HL-60/S4 treated with phorbol 12-myristate 13-acetate at 8.2 ng/mL for 4 days and 3 days (cell line): ENCODE measurements around the gene MAGEB10.
"Not testable (repeated sequence)": the region's sequence is repeated elsewhere in the genome, so short reads cannot be mapped to it uniquely, and the experiment has no call there.

Experiments used
- in situ Hi-C: fragments of 300-500 bp; cut with MboI; formaldehyde crosslinking; loops from 2 replicates; pipeline ENCODE4 v1.15.0; 2022; ENCODE audit warnings: low sequenced_read_pairs

The MAGEB10 gene

GRCh38 chrX:27807690-27808089, at the start of gene MAGEB10:
MAGEB10 (plus strand) TSS chrX:27807990; CDS start chrX:27821307, 13,317 bp downstream.
- in situ Hi-C loops = no loop called here

GRCh38 chrX:27765718-27766117, 42.1 kb upstream of the MAGEB10 start:
- in situ Hi-C loops = no loop called here

- in situ Hi-C loops = no loop called here
These were observed 40.4 kb upstream of the MAGEB10 start for GRCh38 chrX:27767387-27767786.

GRCh38 chrX:27775984-27776383, 31.8 kb upstream of the MAGEB10 start:
- in situ Hi-C loops = no loop called here

- in situ Hi-C loops = no loop called here
These were observed 11.0 kb upstream of the MAGEB10 start for GRCh38 chrX:27796640-27797257.

- in situ Hi-C loops = no loop called here
These were observed 10.2 kb upstream of the MAGEB10 start for GRCh38 chrX:27797575-27797974.

- in situ Hi-C loops = no loop called here
These were observed 436 bp downstream of the MAGEB10 start for GRCh38 chrX:27808226-27808625.

GRCh38 chrX:27808991-27809859, 1.4 kb downstream of the MAGEB10 start:
- in situ Hi-C loops = not testable (repeated sequence)

- in situ Hi-C loops = no loop called here
These were observed 7.4 kb downstream of the MAGEB10 start for GRCh38 chrX:27815209-27815608.

- in situ Hi-C loops = no loop called here
These were observed 16.0 kb downstream of the MAGEB10 start for GRCh38 chrX:27823812-27824211.

- in situ Hi-C loops = no loop called here
These were observed 30.4 kb downstream of the MAGEB10 start for GRCh38 chrX:27838185-27838584.

GRCh38 chrX:27840881-27841280, 33.1 kb downstream of the MAGEB10 start:
- in situ Hi-C loops = no loop called here

GRCh38 chrX:27842859-27843258, 35.1 kb downstream of the MAGEB10 start:
- in situ Hi-C loops = no loop called here

GRCh38 chrX:27860337-27860736, 52.5 kb downstream of the MAGEB10 start:
- in situ Hi-C loops = no loop called here

- in situ Hi-C loops = no loop called here
These were observed 56.0 kb downstream of the MAGEB10 start for GRCh38 chrX:27863809-27864208.
